ENCODE measurements around the gene UCK2. TPM values are rescaled to one million over a fixed set of nuclear protein-coding genes. Genes with fewer than 3 reads are reported as not detected.

The UCK2 gene
- total RNA-seq, 2 experiments from 2014 or later: 15.0 to 15.3 TPM

DNA sequence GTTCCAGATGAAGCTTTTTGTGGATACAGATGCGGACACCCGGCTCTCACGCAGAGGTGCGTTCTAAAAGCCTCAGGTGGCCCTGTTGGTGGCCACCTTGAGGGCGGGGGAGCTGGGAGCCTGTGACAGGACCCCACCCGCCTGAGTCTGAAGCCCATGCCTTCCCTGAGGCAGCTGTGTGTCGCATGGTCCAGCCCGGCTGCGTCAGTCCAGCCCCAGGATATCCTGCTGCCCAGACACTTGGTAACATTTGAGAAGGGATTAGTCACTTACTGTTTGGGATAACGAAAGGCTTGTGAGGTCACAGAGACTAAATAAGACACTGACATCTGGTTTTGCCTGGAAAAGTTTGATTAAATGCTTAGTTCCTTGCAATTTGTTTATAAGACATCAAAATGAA lies 68.9 kb downstream of the UCK2 start:
- H3K27me3 Mint-ChIP-seq: no peaks in the 10 kb centered on the region
- POLR2A ChIA-PET: no interaction called here
- ATAC-seq (ENCODE audit: low read depth) (no peak), DNase-seq (no peak)
- peaks cover 10% of the 10 kb centered on the region for H3K36me3 Mint-ChIP-seq
- no peak overlapping the region for H3K27ac Mint-ChIP-seq
- peaks cover 24% of the 10 kb centered on the region for H3K4me1 Mint-ChIP-seq
- no peaks in the 10 kb centered on the region for H3K9me3 Mint-ChIP-seq
- no peak overlapping the region for H3K4me3 Mint-ChIP-seq

DNA sequence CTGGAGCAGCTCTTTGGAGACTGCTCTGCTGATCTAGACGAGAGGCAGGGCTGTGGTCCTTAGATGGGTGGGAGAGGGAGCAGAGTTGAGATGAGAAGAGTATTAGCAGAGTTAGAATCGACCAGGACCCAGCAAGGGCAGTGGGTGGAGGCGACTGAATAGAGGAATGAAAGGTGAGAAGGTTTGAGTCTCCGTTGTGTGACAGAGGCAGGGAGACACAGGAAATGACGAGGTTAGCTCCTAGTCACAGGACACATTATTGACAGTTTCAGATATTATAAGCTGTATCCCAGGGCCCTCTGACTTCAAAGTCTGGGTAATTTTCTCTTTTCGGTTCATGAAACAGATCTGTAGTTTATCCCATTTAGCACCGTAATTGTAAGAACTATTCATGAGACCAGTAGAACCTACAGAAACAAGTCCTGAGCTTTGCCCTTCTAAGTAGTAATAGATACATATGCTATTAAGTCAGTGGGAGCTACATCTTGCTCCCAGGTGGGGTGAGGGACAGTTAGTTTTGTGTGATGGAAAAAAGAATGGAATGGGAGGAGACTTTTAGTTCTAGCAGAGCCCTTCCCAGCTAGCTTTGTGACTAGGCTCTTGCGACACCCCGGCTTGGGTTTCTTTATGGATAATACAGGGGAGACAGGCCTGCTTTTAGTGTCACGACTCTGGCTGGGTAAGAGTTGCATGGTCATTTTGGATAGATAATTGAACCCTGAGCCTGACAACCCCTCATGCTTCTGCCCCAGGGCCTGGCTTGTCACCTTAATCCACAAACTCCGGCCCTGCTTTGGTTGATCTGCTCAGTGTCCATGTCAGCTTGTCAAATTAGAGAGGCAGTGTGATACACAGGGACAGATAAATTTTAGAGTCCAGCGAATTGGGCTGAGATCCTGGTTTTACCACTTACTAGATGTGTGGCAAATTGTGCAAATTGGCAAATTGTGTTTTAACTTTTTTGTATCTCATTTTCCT lies 70.2 kb downstream of the UCK2 start:
- peaks cover 3% of the 10 kb centered on the region for H3K36me3 Mint-ChIP-seq
- peak; percentile 39 for ATAC-seq (ENCODE audit: low read depth)

DNA sequence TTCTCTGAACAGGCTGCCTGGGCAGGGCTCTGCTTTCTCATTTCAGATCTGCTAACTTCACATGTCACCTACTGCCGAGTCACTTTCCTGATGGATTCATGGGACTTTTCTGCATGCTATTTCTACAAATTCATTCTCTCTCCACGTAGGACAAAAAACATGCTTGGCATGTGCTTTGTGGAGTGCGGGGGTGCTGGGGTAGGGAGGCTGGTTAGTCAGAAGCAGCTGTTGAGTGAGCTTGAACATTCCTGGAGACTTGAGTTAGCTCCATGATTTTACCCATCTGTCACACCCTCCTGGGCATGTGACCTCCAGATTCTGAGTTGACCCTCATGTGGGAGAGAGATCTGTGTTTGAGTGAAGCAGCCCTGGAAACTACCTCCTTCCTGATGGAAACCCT lies 71.4 kb downstream of the UCK2 start:
- Mint-ChIP-seq H3K4me1 (peaks cover 19% of the 10 kb centered on the region), H3K9me3 (no peaks in the 10 kb centered on the region), H3K4me3 (no peak overlapping the region), H3K36me3 (no peaks in the 10 kb centered on the region), H3K27ac (no peak overlapping the region), H3K27me3 (no peaks in the 10 kb centered on the region)
- ATAC-seq (ENCODE audit: low read depth): no peak
- POLR2A ChIA-PET: no interaction called here
- no peak for DNase-seq

More for the DNA sequence above, 70.2 kb downstream of the UCK2 start:
- H3K27me3 Mint-ChIP-seq: no peaks in the 10 kb centered on the region
- no peaks in the 10 kb centered on the region for H3K9me3 Mint-ChIP-seq
- H3K4me1 Mint-ChIP-seq: peaks cover 19% of the 10 kb centered on the region
- POLR2A ChIA-PET: no interaction called here
- H3K4me3 Mint-ChIP-seq: no peak overlapping the region
- H3K27ac Mint-ChIP-seq: peak overlapping the region; percentile 17
- DNase-seq: no peak

DNA sequence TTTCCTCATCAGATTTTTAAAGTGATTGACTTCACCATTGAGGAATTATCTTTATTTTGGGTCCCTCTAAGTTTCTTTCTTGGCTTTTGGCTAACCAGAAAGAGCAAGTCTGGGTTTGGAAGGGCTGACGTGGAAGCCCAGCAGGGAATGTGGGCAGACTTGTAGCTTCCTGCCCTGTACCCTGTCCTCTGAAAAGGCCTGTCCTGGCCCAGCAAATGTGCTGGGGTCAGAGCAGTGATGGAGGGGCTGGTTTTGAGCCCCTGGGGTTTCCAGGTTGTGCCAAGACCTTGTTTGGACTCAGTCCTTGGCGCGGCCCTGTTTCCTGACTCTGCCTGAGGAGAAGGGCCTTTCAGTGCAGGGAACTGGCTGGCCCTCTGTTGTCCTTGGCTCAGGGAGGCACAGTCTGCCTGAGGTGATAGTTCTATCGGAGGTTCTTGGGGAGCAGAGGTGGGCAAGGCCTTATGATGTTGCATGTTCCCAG lies 72.1 kb downstream of the UCK2 start:
- POLR2A ChIA-PET: no interaction called here
- H3K36me3 Mint-ChIP-seq: peaks cover 2% of the 10 kb centered on the region
- DNase-seq (no peak), ATAC-seq (ENCODE audit: low read depth) (no peak)
- no peaks in the 10 kb centered on the region for H3K27me3 Mint-ChIP-seq
- H3K9me3 Mint-ChIP-seq: no peaks in the 10 kb centered on the region
- peaks cover 19% of the 10 kb centered on the region for H3K4me1 Mint-ChIP-seq
- H3K4me3 Mint-ChIP-seq: no peak overlapping the region
- H3K27ac Mint-ChIP-seq: no peak overlapping the region

DNA sequence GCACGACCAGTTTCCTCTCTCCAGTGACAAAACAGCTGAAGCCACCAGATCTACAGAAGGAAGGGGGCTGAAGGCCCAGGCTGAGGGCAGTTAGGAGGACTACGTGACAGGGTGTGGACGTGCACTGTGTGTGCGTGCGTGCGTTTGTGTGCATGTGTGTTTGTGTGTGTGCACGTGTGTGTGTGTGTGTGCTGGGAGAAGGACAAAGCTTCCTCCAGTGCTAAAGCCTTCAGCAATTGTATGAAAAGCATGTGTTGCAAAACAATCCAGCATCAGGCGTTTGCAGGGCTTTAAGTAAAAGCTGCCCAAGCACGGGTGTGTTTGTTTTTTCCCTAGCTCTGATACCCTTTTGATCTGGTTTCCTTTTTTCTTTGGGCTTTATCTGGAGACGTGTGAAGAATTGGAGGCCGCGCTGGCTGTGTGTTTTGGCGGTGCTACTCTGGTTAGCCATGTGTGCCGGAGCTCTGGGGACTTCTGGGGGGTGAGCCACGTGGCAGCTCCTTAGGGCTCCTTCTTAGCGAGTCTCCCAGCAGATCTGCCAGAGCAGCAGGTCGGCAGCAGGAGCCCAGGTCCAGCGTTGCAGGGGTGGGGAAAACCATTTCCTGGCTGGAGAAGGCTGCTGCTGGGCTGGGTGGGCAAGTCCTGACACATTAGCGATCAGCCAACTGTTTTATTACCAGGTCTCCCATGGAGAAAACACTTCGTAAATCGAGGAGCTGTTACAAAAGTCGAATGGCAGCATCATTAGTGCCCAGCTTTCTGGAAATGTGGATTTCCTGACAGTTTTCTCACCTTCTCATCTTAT lies 73.4 kb downstream of the UCK2 start:
- H3K9me3 Mint-ChIP-seq: no peaks in the 10 kb centered on the region
- H3K27me3 Mint-ChIP-seq: no peaks in the 10 kb centered on the region
- POLR2A ChIA-PET: no interaction called here
- H3K36me3 Mint-ChIP-seq: peaks cover 2% of the 10 kb centered on the region
- no peak overlapping the region for H3K4me3 Mint-ChIP-seq
- DNase-seq: no peak
- H3K4me1 Mint-ChIP-seq: peaks cover 22% of the 10 kb centered on the region
- no peak overlapping the region for H3K27ac Mint-ChIP-seq
- ATAC-seq (ENCODE audit: low read depth): no peak

DNA sequence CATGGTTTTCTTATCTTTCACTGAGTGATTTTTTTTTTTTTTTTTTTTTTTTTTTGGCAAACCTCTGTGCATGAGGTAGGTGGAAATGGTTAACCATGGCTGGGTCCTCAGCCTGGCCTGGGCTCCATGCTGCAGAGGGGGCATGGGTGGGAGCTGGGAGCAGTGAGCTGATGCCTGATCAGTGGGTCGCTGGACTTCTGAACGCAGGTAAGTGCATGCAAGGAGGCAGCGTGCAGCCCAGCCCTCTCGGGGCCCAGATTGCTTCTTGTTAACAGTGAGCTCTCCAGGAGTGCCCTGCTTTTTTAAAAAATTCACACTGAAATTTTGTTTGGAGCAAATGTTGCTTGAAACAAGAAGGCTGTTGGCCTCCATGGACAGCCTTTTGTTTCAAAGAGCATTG lies 75.2 kb downstream of the UCK2 start:
- no peak overlapping the region for H3K4me3 Mint-ChIP-seq
- H3K36me3 Mint-ChIP-seq: peaks cover 3% of the 10 kb centered on the region
- POLR2A ChIA-PET: no interaction called here
- H3K9me3 Mint-ChIP-seq: no peaks in the 10 kb centered on the region
- ATAC-seq (ENCODE audit: low read depth) (no peak), DNase-seq (no peak)
- no peak overlapping the region for H3K27ac Mint-ChIP-seq
- peaks cover 16% of the 10 kb centered on the region for H3K4me1 Mint-ChIP-seq
- no peaks in the 10 kb centered on the region for H3K27me3 Mint-ChIP-seq

DNA sequence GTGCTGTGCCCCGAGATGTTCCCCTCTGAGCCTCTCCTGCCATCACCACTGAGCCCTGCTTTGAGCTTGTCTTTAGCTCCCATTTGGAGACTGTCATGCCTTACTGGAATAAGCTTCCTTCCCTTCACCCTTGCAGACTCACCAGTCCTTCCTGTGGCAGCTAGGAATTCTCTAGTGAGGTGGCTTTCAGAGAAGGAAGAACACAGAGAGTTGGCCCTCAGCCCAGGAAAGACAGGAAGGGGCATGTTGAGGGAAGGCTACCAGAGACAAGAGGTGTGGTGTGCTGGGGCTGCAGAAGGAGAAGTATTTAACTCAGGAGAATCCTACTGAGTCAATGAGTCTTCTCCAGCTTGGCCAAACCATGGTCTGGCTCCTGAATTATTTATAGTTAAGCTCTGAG lies 76.3 kb downstream of the UCK2 start:
- Mint-ChIP-seq H3K9me3 (no peaks in the 10 kb centered on the region), H3K27ac (no peak overlapping the region), H3K36me3 (peaks cover 3% of the 10 kb centered on the region), H3K27me3 (no peaks in the 10 kb centered on the region), H3K4me1 (peaks cover 15% of the 10 kb centered on the region), H3K4me3 (no peak overlapping the region)
- POLR2A ChIA-PET: no interaction called here
- no peak for DNase-seq
- ATAC-seq (ENCODE audit: low read depth): no peak

DNA sequence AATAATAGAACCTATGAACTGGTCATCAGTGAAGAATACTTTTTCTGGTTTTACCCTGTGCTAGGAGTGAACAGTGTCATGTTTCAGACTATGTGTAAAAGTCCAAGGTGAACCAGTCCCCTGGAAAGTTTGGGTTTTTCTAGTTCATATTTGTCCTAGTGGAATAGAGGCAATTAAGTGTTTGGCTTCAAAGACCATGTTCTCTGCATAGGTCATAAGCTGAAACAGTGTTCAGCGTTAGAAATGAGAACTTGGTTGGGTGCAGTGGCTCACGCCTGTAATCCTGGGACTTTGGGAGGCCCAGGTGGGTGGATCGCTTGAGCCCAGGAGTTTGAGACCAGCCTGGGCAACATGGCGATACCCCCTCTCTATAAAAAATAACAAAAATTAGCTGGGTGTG lies 77.5 kb downstream of the UCK2 start:
- H3K27me3 Mint-ChIP-seq: no peaks in the 10 kb centered on the region
- no peak for DNase-seq
- H3K27ac Mint-ChIP-seq: no peak overlapping the region
- no peaks in the 10 kb centered on the region for H3K9me3 Mint-ChIP-seq
- ATAC-seq (ENCODE audit: low read depth): no peak
- POLR2A ChIA-PET: interaction anchor here (1.1 kb wide), 1 partner anchor 136 kb away, joined by 4 read pairs; the partner anchor contains the start of gene TMCO1
- peaks cover 3% of the 10 kb centered on the region for H3K36me3 Mint-ChIP-seq
- peaks cover 15% of the 10 kb centered on the region for H3K4me1 Mint-ChIP-seq
- H3K4me3 Mint-ChIP-seq: no peak overlapping the region

DNA sequence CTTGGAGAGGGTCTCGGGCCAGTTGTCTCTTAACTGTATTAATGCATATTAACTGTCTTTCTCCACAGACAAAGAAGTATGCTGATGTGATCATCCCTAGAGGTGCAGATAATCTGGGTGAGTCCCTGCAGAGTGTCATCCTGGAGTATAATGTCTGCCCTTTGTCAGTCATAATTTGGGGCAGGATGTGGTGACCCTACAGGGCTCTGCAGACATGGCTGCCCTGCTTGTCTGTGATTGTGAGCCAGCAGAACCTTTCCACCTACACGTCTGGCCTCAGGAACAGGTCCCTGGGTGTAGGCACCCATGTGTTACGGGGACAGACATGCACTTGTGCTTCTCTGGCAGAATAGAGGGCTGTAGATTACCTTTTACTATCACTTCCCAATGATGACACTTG lies 78.4 kb downstream of the UCK2 start:
- Mint-ChIP-seq H3K4me3 (no peak overlapping the region), H3K36me3 (peaks cover 3% of the 10 kb centered on the region), H3K4me1 (peaks cover 7% of the 10 kb centered on the region), H3K9me3 (no peaks in the 10 kb centered on the region), H3K27ac (peak overlapping the region; percentile 49), H3K27me3 (no peaks in the 10 kb centered on the region)
- ATAC-seq (ENCODE audit: low read depth) (peak; percentile 90), DNase-seq (no peak)
- POLR2A ChIA-PET: interaction anchor here (1.1 kb wide), 1 partner anchor 137 kb away, joined by 4 read pairs; the partner anchor contains the start of gene TMCO1

DNA sequence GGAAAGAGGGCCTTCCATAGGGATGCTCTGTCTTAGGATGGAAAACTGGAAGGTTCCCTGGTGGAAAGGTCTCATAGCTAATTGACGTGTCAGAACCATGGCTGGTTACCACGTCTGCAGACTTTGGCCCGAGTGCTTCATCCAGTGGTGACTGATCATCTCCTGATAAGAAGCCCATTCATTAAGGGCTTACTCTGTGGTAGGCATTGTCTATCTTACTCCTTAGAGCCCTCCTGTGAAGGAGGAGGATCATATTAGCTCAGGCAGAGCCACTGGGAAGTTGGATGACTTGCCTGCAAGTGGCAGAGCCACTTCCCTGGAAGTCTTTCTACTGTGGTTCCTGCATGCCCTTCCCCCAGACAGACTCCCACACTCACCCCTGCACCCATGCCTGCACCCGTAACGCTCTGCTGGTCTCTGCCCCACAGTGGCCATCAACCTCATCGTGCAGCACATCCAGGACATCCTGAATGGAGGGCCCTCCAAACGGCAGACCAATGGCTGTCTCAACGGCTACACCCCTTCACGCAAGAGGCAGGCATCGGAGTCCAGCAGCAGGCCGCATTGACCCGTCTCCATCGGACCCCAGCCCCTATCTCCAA lies 79.9 kb downstream of the UCK2 start:
- peaks cover 3% of the 10 kb centered on the region for H3K36me3 Mint-ChIP-seq
- no peaks in the 10 kb centered on the region for H3K27me3 Mint-ChIP-seq
- H3K27ac Mint-ChIP-seq: no peak overlapping the region
- H3K4me1 Mint-ChIP-seq: peaks cover 7% of the 10 kb centered on the region
- POLR2A ChIA-PET: interaction anchor here (1.3 kb wide), 1 partner anchor 139 kb away, joined by 3 read pairs; the partner anchor contains the start of gene TMCO1
- H3K4me3 Mint-ChIP-seq: no peak overlapping the region
- H3K9me3 Mint-ChIP-seq: no peaks in the 10 kb centered on the region
- DNase-seq (no peak), ATAC-seq (ENCODE audit: low read depth) (no peak)

DNA sequence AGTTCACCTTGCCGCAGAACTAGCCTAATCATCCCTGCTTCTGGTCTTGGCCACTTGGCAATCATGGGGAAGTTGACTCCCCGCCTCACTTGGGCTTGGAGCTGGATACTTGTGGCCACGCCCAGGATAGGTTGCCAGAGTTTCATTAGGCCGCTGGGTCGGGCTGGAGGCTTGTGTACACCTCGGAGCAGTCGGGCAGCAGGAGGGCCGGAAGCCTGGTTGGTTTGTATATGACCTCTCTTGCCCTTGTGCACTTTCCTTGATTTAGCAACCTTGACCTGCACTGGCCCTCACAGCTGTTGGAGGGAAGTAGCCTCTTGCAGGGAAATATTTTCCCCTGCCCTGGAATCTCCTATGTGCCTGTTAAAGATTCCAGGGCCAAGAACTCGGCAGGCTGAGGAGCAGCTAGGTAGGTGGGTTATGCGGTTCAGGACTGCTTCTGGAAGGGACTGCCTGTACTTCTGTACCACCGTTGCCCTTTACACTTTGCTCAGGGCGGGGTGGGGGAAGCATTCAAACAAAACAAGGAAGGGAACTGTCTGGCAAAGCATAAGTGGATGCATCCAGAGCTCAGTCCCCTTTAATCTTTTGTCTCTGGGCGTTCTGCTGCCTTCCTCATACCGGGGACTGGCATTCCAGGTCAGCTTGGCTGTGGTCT lies 83.5 kb downstream of the UCK2 start:
- Mint-ChIP-seq H3K4me3 (no peak overlapping the region), H3K4me1 (peaks cover 8% of the 10 kb centered on the region), H3K27ac (no peak overlapping the region)

DNA sequence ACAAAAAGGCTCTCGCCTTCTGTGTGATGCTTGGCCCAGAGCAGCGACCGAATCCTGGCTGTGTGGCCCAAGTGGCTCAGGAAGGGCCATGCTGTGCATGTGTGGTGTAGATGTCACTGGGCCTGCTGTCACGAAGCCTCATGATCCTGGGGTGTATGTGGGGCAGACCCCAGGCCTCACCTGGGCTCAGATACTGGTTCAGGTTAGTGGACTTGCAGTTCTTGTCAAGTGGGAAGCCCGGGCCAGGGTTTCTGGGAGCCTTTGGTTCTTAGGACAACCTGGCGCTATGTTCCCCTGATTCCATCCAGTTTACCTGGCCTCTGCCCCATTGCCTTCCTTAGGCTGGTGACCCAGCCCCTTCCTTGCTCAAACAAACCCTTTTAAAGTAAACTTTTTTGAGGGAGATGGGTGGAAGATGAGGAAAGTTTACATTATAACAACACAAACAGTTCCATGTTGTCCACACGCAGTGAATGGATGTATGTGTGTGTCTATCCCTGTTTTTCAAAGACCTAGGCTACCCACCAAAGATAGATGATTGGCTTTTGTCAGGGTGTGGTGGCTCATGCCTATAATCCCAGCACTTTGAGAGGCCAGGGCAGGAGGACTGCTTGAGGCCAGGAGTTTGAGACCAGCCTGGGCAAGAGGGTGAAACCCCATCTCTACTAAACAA lies 84.3 kb downstream of the UCK2 start:
- no peaks in the 10 kb centered on the region for H3K9me3 Mint-ChIP-seq
- H3K27ac Mint-ChIP-seq: no peak overlapping the region
- peaks cover 1% of the 10 kb centered on the region for H3K36me3 Mint-ChIP-seq
- no peak overlapping the region for H3K4me3 Mint-ChIP-seq
- ATAC-seq (ENCODE audit: low read depth) (no peak), DNase-seq (no peak)
- H3K27me3 Mint-ChIP-seq: no peaks in the 10 kb centered on the region
- H3K4me1 Mint-ChIP-seq: peaks cover 5% of the 10 kb centered on the region
- POLR2A ChIA-PET: no interaction called here

More for the DNA sequence above, 83.5 kb downstream of the UCK2 start:
- Mint-ChIP-seq H3K27me3 (no peaks in the 10 kb centered on the region), H3K9me3 (no peaks in the 10 kb centered on the region), H3K36me3 (peaks cover 1% of the 10 kb centered on the region)
- DNase-seq (no peak), ATAC-seq (ENCODE audit: low read depth) (no peak)
- POLR2A ChIA-PET: no interaction called here

All from activated naive CD8-positive, alpha-beta T cell treated with anti-CD3 and anti-CD28 coated beads, Interleukin-2, amount 10 ng/mL, durations not matched to agents 7 days and 5 days (primary cell).